Neural cell (in vitro differentiated cells): ENCODE results near the gene BPI. TPM values are rescaled to one million over a fixed set of nuclear protein-coding genes. Genes with fewer than 3 reads are reported as not detected.

ENCODE experiments used
- H2AFZ ChIP-seq: fragments of 200-600, 300-800 bp; sonication (generic), shearing (Covaris generic); 2 replicates; pipeline ENCODE4 v1.6.0; 2014; ENCODE audit warnings: low read depth, mild to moderate bottlenecking, antibody characterized with exemption, low read length, moderate library complexity
- H3F3A ChIP-seq: fragments of 200-600 bp; shearing (Covaris generic); 2 replicates; pipeline ENCODE4 v1.6.1; 2016; ENCODE audit warnings: mild to moderate bottlenecking, moderate library complexity, mixed read lengths, antibody characterized with exemption, low read length; ENCODE audit not compliant: insufficient read depth, poor library complexity, severe bottlenecking
- H3K27ac ChIP-seq: fragments of 200-600, 300-800 bp; sonication (generic), shearing (Covaris generic); 2 replicates; pipeline ENCODE4 v1.5.1; 2014; ENCODE audit warnings: mild to moderate bottlenecking, low read length, moderate library complexity
- H3K27me3 ChIP-seq: fragments of 300-800, 200-600 bp; sonication (generic), shearing (Covaris generic); 2 replicates; pipeline ENCODE4 v1.6.0; 2014; ENCODE audit warnings: mild to moderate bottlenecking, low read depth, low read length, moderate library complexity; ENCODE audit not compliant: insufficient read depth
- H3K36me3 ChIP-seq: fragments of 300-800, 200-600 bp; sonication (generic), shearing (Covaris generic); 2 replicates; pipeline ENCODE4 v1.5.1; 2014; ENCODE audit warnings: mild to moderate bottlenecking, antibody characterized with exemption, low read length, moderate library complexity; ENCODE audit not compliant: insufficient read depth
- H3K4me2 ChIP-seq: fragments of 300-800, 200-600 bp; sonication (generic), shearing (Covaris generic); 2 replicates; pipeline ENCODE4 v1.6.0; 2014; ENCODE audit warnings: mild to moderate bottlenecking, low read length
- H3K4me3 ChIP-seq: fragments of 300-800, 200-600 bp; sonication (generic), shearing (Covaris generic); 2 replicates; pipeline ENCODE4 v1.5.1; 2014; ENCODE audit warnings: mild to moderate bottlenecking, low read length, moderate library complexity
- H3K79me2 ChIP-seq: fragments of 200-600 bp; shearing (Covaris generic); replicated peaks from 2 replicates; pipeline ENCODE4 v1.6.0; 2014; ENCODE audit warnings: mild to moderate bottlenecking, low read length, moderate library complexity; ENCODE audit not compliant: insufficient read depth
- H3K9ac ChIP-seq: fragments of 300-800, 200-600 bp; sonication (generic), shearing (Covaris generic); 2 replicates; pipeline ENCODE4 v1.6.1; 2016; ENCODE audit warnings: mild to moderate bottlenecking, low read length, mixed read lengths
- H3K9me2 ChIP-seq: fragments of 200-600 bp; shearing (Covaris generic); 2 replicates; pipeline ENCODE4 v1.6.1; 2016; ENCODE audit warnings: mild to moderate bottlenecking, low read length, mixed read lengths; ENCODE audit not compliant: insufficient read depth
- H3K9me3 ChIP-seq: fragments of 200-600, 300-800 bp; sonication (generic), shearing (Covaris generic); 2 replicates; pipeline ENCODE4 v1.6.1; 2016; ENCODE audit warnings: mild to moderate bottlenecking, mixed run types, low read length, moderate library complexity, mixed read lengths
- H4K20me1 ChIP-seq: fragments of 200-600 bp; shearing (Covaris generic); 2 replicates; pipeline ENCODE4 v1.6.1; 2016; ENCODE audit warnings: mild to moderate bottlenecking, mixed run types; ENCODE audit not compliant: insufficient read depth
- CTCF ChIP-seq: fragments of 450-650 bp; IDR thresholded peaks from 2 replicates; pipeline ENCODE4 v1.5.1; 2014; ENCODE audit warnings: antibody characterized with exemption, mild to moderate bottlenecking, moderate library complexity; ENCODE audit not compliant: poor library complexity, severe bottlenecking
- EP300 ChIP-seq: fragments of 450-650 bp; conservative IDR thresholded peaks from 2 replicates; pipeline ENCODE4 v1.6.1; 2014; ENCODE audit warnings: antibody characterized with exemption, mild to moderate bottlenecking, moderate library complexity; ENCODE audit not compliant: poor library complexity, severe bottlenecking
- EZH2 ChIP-seq: fragments of 200-600, 300-800 bp; shearing (Covaris generic), sonication (generic); IDR thresholded peaks from 2 replicates; pipeline ENCODE4 v1.6.1; 2014; ENCODE audit warnings: antibody characterized with exemption, low read length, borderline replicate concordance, mild to moderate bottlenecking; ENCODE audit not compliant: insufficient read depth, poor library complexity, severe bottlenecking
- MXI1 ChIP-seq: fragments of 450-650 bp; conservative IDR thresholded peaks from 2 replicates; pipeline ENCODE4 v1.6.1; 2014; ENCODE audit warnings: antibody characterized with exemption, mild to moderate bottlenecking; ENCODE audit not compliant: poor library complexity, severe bottlenecking
- POLR2AphosphoS5 ChIP-seq: IDR thresholded peaks from 2 replicates; pipeline ENCODE4 v1.6.1; 2012
- RAD21 ChIP-seq: fragments of 450-650 bp; conservative IDR thresholded peaks from 2 replicates; pipeline ENCODE4 v1.6.1; 2014; ENCODE audit warnings: antibody characterized with exemption, mild to moderate bottlenecking, moderate library complexity
- REST ChIP-seq: IDR thresholded peaks from 2 replicates; pipeline ENCODE4 v1.6.1; 2012; ENCODE audit warnings: borderline replicate concordance
- SMC3 ChIP-seq: fragments of 450-650 bp; conservative IDR thresholded peaks from 2 replicates; pipeline ENCODE4 v1.6.1; 2014; ENCODE audit warnings: antibody characterized with exemption, mild to moderate bottlenecking, moderate library complexity; ENCODE audit not compliant: poor library complexity
- TAF1 ChIP-seq: IDR thresholded peaks from 2 replicates; pipeline ENCODE4 v1.6.1; 2012; ENCODE audit warnings: low read depth
- polyA plus RNA-seq: library from polyadenylated mRNA; depleted of rRNA; stranded (reverse); fragments of >200 nt; gene quantifications from 2 replicates; pipeline ENCODE4 v1.2.3, GENCODE V29; 2014

Gene BPI
- polyA plus RNA-seq, 1 donor from 2014 or later = not detected

DNA sequence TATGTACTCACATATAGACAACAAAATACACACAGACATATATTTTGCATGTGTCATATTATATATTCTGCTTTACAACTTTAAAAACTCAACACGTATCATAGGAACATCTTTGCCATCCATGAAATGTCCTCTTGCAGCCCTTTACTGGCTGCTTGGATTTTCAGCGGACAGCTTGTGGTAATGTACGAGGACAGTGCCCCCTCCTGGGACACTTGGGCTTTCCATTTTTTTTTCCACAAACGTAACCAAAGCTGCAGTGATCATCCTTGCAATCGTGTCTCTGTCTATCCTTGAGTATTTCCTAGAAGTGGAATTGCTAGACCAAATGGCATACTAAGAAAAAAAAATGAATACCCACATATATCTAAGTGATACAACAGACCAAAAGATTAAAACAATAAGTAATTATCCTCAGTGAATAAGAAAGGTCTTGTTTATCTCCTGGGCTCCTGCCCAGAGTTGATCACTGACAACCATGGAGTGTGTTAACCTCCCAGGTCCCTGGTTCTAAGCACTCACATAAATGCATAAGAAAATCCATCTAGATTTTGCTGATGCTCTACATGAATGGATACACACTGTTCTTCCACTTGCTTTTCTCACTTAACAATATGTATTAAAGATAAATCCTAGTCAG lies 18.1 kb downstream of the BPI start:
- Histone ChIP-seq H3K9me2 (no peaks in the 10 kb centered on the region), H3K4me3 (no peak overlapping the region), H3K27ac (no peak overlapping the region), H3F3A (no peaks in the 10 kb centered on the region), H3K36me3 (no peaks in the 10 kb centered on the region), H3K79me2 (no peaks in the 10 kb centered on the region), H3K4me2 (no peak overlapping the region), H4K20me1 (no peaks in the 10 kb centered on the region), H2AFZ (no peak overlapping the region), H3K27me3 (no peaks in the 10 kb centered on the region), H3K9ac (no peak overlapping the region), H3K9me3 (no peaks in the 10 kb centered on the region)
- TF ChIP-seq MXI1 = no peak
- TF ChIP-seq CTCF = peak; percentile 62
- peak; percentile 62 for TF ChIP-seq RAD21
- peak; percentile 60 for TF ChIP-seq SMC3

DNA sequence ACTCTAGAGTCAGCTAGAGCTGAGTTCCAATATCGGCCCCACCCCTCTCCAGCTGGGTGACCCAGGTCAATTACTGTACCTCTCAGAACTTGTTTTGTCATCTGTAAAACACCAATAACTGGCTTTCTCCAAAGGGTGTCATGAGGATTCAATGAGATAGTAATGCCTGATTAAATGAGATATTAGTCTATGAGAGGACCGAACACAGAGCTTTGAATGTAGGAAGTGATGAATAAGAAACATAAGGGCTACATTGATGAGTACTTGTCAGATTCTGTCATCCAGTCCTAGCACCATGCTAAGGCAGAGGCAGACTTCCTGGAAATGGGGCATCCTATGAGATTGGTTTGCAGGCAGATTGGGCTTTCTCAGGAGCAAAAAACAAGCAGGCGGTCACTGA lies 20.2 kb downstream of the BPI start:
- no peaks in the 10 kb centered on the region for H3K27me3 ChIP-seq
- H2AFZ ChIP-seq = no peak overlapping the region
- TF ChIP-seq RAD21 (no peak), SMC3 (no peak), CTCF (no peak), EZH2 (no peak), POLR2AphosphoS5 (no peak), EP300 (no peak), MXI1 (no peak), TAF1 (no peak), REST (no peak)
- H4K20me1 ChIP-seq = no peaks in the 10 kb centered on the region
- H3K4me2 ChIP-seq = no peak overlapping the region
- no peaks in the 10 kb centered on the region for H3K9me3 ChIP-seq
- H3K9ac ChIP-seq = no peak overlapping the region
- no peaks in the 10 kb centered on the region for H3F3A ChIP-seq
- no peaks in the 10 kb centered on the region for H3K9me2 ChIP-seq
- no peak overlapping the region for H3K4me3 ChIP-seq
- H3K27ac ChIP-seq = no peak overlapping the region
- H3K79me2 ChIP-seq = no peaks in the 10 kb centered on the region
- no peaks in the 10 kb centered on the region for H3K36me3 ChIP-seq
